Liver (tissue), 9 donors: Measurements from ENCODE around the gene OTOG. TPM values are rescaled to one million over a fixed set of nuclear protein-coding genes. Genes with fewer than 3 reads are reported as not detected.

ENCODE experiments used
- DNase-seq: peaks from one replicate; pipeline ENCODE4 v3.0.0-alpha.2; 2017; ENCODE audit warnings: low spot score
- H3K27ac ChIP-seq, 2 donors: one replicate each; pipeline ENCODE4 v1.7.0; 2013; ENCODE audit warnings: inconsistent platforms in 2 of 2, low read length in 2 of 2, control low read depth in 1 of 2, low read depth in 1 of 2, mild to moderate bottlenecking in 1 of 2
- H3K27me3 ChIP-seq, 4 donors: one replicate each; pipeline versions ENCODE4 v1.6.1 to v1.7.0; 2013; ENCODE audit warnings: low read length in 3 of 4, inconsistent platforms in 1 of 4, mild to moderate bottlenecking in 1 of 4, moderate library complexity in 1 of 4; ENCODE audit not compliant: control insufficient read depth in 4 of 4, insufficient read depth in 4 of 4
- H3K36me3 ChIP-seq, 4 donors: one replicate each; pipeline versions ENCODE4 v1.6.1 to v1.7.0; 2013; ENCODE audit warnings: low read length in 3 of 4, mild to moderate bottlenecking in 3 of 4, low read depth in 1 of 4, moderate library complexity in 1 of 4; ENCODE audit not compliant: control insufficient read depth in 4 of 4, insufficient read depth in 3 of 4
- H3K4me1 ChIP-seq, 4 donors: one replicate each; pipeline versions ENCODE4 v1.6.1 to v1.7.0; 2013; ENCODE audit warnings: low read length in 3 of 4, mild to moderate bottlenecking in 3 of 4, moderate library complexity in 1 of 4; ENCODE audit not compliant: control insufficient read depth in 4 of 4, insufficient read depth in 4 of 4
- H3K4me3 ChIP-seq, 3 donors: one replicate each; pipeline versions ENCODE4 v1.6.1 to v1.7.0; 2013; ENCODE audit warnings: low read length in 3 of 3, control low read depth in 1 of 3, low read depth in 1 of 3, mild to moderate bottlenecking in 1 of 3
- H3K9ac ChIP-seq, 2 donors: one replicate each; pipeline ENCODE4 v1.7.0; 2013; ENCODE audit warnings: low read length in 2 of 2, mild to moderate bottlenecking in 2 of 2, moderate library complexity in 2 of 2, control low read depth in 1 of 2, low read depth in 1 of 2
- H3K9me3 ChIP-seq, 4 donors: one replicate each; pipeline versions ENCODE4 v1.6.1 to v1.7.0; 2013; ENCODE audit warnings: low read length in 3 of 4; ENCODE audit not compliant: control insufficient read depth in 4 of 4
- EGR1 ChIP-seq, 2 donors: IDR thresholded peaks; 2 replicates each; pipeline ENCODE4 v1.6.1; 2016 to 2018; ENCODE audit warnings: antibody characterized with exemption in 2 of 2, low read depth in 2 of 2
- FOXA1 ChIP-seq: IDR thresholded peaks from 2 replicates; pipeline ENCODE4 v1.6.1; 2016; ENCODE audit warnings: antibody characterized with exemption
- RXRA ChIP-seq, 2 donors: IDR thresholded peaks; 2 replicates each; pipeline ENCODE4 v1.6.1; 2017 to 2018; ENCODE audit warnings: antibody characterized with exemption in 2 of 2, mild to moderate bottlenecking in 1 of 2
- SP1 ChIP-seq: IDR thresholded peaks from 2 replicates; pipeline ENCODE4 v1.6.1; 2018; ENCODE audit warnings: antibody characterized with exemption, mild to moderate bottlenecking
- WGBS: extraction: QIAGEN DNeasy Blood & Tissue Kit; methylation state at CpG from one replicate; pipeline ENCODE4 v1.1.7; 2013; 5-methylcytosine and 5-hydroxymethylcytosine counted together
- polyA plus RNA-seq, 2 donors: library from polyadenylated mRNA; stranded (reverse) in 1 of 2; unstranded in 1 of 2; fragments of 200-250 nt in 1 of 2; fragments of >200 nt in 1 of 2; fragmentation: Nextera tagmentation in 1 of 2; extraction: Ambion mirVana in 1 of 2; gene quantifications; one replicate each; pipeline versions ENCODE4 v1.2.1 to v1.2.3, GENCODE V29; 2013 to 2015
- total RNA-seq, 2 donors: library from RNA; depleted of rRNA; stranded (reverse); fragments of >200 nt; gene quantifications; one replicate each; pipeline ENCODE4 v1.2.3, GENCODE V29; 2014
- TF ChIP-seq, protein P1 (sequence below): IDR thresholded peaks from 2 replicates; pipeline ENCODE4 v1.6.1; 2016; ENCODE audit warnings: antibody characterized with exemption
- TF ChIP-seq, protein P2 (sequence below): IDR thresholded peaks from 2 replicates; pipeline ENCODE4 v1.6.1; 2016; ENCODE audit warnings: antibody characterized with exemption
- TF ChIP-seq, protein P3 (sequence below): fragments of 150-350 bp; IDR thresholded peaks from 2 replicates; pipeline ENCODE4 v1.5.1; 2017; ENCODE audit warnings: improper control_type of control experiment, low read depth, low read length; ENCODE audit not compliant: missing input control
- TF ChIP-seq, protein P4 (sequence below): IDR thresholded peaks from 2 replicates; pipeline ENCODE4 v1.6.1; 2016; ENCODE audit warnings: antibody characterized with exemption
- TF ChIP-seq, protein P5 (sequence below): IDR thresholded peaks from 2 replicates; pipeline ENCODE4 v1.6.1; 2016; ENCODE audit warnings: antibody characterized with exemption, mild to moderate bottlenecking
- donor health status: healthy.
- donor health status: healthy.
- donor health status: healthy.
- donor health status: healthy.
- donor health status: healthy.

OTOG gene
- total and polyA plus RNA-seq, 4 donors: not detected

DNA sequence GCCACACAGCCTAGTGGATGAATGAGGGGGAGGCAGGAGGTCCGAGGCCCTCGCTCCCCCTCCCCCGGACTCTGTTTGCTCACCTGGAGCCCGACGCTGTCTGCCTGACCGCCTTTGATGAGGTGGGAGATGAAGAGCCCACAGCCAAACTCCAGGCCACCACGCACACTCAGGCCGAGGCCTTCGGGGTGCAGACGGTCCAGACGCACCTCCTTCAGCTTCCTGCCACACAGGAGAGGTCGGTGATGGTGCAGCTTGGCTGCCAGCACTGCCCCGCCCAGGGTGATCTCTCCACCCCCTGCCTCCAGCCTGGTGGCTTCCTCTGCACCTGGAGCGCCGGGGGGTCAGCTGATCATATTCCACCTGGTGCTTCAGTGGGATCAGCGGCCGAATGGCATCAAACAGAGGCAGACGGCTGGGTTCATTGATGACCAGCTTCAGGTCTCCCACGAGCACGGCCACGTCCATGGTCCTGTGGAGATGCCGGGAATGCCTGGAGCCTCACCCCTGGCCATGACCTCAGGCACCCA lies 15.9 kb upstream of the OTOG start:
- no peak for DNase-seq
- H3K9me3 ChIP-seq: no peaks in the 10 kb centered on the region
- H3K36me3 ChIP-seq: no peaks in the 10 kb centered on the region
- no peak for TF ChIP-seq EGR1 (IDR thresholded peaks at IDR 0.05; ENCODE audit: low read depth in 2 of 2)
- TF ChIP-seq RXRA (IDR thresholded peaks at IDR 0.05): no peak
- TF ChIP-seq, protein P1, sequence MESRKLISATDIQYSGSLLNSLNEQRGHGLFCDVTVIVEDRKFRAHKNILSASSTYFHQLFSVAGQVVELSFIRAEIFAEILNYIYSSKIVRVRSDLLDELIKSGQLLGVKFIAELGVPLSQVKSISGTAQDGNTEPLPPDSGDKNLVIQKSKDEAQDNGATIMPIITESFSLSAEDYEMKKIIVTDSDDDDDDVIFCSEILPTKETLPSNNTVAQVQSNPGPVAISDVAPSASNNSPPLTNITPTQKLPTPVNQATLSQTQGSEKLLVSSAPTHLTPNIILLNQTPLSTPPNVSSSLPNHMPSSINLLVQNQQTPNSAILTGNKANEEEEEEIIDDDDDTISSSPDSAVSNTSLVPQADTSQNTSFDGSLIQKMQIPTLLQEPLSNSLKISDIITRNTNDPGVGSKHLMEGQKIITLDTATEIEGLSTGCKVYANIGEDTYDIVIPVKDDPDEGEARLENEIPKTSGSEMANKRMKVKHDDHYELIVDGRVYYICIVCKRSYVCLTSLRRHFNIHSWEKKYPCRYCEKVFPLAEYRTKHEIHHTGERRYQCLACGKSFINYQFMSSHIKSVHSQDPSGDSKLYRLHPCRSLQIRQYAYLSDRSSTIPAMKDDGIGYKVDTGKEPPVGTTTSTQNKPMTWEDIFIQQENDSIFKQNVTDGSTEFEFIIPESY: no peak
- TF ChIP-seq, protein P2, sequence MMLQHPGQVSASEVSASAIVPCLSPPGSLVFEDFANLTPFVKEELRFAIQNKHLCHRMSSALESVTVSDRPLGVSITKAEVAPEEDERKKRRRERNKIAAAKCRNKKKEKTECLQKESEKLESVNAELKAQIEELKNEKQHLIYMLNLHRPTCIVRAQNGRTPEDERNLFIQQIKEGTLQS: no peak
- no peak for TF ChIP-seq FOXA1
- TF ChIP-seq, protein P3, sequence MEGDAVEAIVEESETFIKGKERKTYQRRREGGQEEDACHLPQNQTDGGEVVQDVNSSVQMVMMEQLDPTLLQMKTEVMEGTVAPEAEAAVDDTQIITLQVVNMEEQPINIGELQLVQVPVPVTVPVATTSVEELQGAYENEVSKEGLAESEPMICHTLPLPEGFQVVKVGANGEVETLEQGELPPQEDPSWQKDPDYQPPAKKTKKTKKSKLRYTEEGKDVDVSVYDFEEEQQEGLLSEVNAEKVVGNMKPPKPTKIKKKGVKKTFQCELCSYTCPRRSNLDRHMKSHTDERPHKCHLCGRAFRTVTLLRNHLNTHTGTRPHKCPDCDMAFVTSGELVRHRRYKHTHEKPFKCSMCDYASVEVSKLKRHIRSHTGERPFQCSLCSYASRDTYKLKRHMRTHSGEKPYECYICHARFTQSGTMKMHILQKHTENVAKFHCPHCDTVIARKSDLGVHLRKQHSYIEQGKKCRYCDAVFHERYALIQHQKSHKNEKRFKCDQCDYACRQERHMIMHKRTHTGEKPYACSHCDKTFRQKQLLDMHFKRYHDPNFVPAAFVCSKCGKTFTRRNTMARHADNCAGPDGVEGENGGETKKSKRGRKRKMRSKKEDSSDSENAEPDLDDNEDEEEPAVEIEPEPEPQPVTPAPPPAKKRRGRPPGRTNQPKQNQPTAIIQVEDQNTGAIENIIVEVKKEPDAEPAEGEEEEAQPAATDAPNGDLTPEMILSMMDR: no peak
- TF ChIP-seq SP1: no peak
- TF ChIP-seq, protein P4, sequence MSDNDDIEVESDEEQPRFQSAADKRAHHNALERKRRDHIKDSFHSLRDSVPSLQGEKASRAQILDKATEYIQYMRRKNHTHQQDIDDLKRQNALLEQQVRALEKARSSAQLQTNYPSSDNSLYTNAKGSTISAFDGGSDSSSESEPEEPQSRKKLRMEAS: no peak
- no peak overlapping the region for H3K9ac ChIP-seq
- no peak overlapping the region for H3K4me3 ChIP-seq
- H3K27me3 ChIP-seq: no peaks in the 10 kb centered on the region
- H3K4me1 ChIP-seq: no peaks in the 10 kb centered on the region
- H3K27ac ChIP-seq: no peak overlapping the region
- 78% methylated on average over 22 of the region's 22 CpGs for WGBS

DNA sequence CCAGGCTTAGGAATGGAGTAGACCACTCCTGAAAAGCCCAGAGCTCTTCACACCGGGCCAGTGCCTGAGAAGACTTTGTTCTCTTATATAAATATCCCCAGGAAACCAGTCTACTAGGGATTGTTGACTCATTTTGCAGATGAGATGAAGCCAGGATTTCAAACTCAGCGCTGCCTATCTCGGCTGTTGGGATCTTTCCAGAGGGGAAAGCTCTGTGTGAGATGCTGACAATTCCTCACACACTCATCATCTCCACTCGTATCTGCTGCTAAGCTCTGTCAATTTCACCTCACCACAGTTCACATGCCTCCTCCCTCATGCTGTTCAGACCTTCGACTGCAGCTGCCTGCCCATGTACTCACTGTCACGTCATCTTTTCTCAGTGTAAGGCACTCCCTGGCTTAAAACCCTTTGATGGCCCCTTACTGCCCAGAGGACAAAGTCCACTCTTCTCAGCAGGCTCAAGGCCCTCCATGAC lies 15.4 kb upstream of the OTOG start:
- no peak overlapping the region for H3K9ac ChIP-seq
- no peaks in the 10 kb centered on the region for H3K36me3 ChIP-seq
- TF ChIP-seq, protein P1: no peak
- TF ChIP-seq, protein P5, sequence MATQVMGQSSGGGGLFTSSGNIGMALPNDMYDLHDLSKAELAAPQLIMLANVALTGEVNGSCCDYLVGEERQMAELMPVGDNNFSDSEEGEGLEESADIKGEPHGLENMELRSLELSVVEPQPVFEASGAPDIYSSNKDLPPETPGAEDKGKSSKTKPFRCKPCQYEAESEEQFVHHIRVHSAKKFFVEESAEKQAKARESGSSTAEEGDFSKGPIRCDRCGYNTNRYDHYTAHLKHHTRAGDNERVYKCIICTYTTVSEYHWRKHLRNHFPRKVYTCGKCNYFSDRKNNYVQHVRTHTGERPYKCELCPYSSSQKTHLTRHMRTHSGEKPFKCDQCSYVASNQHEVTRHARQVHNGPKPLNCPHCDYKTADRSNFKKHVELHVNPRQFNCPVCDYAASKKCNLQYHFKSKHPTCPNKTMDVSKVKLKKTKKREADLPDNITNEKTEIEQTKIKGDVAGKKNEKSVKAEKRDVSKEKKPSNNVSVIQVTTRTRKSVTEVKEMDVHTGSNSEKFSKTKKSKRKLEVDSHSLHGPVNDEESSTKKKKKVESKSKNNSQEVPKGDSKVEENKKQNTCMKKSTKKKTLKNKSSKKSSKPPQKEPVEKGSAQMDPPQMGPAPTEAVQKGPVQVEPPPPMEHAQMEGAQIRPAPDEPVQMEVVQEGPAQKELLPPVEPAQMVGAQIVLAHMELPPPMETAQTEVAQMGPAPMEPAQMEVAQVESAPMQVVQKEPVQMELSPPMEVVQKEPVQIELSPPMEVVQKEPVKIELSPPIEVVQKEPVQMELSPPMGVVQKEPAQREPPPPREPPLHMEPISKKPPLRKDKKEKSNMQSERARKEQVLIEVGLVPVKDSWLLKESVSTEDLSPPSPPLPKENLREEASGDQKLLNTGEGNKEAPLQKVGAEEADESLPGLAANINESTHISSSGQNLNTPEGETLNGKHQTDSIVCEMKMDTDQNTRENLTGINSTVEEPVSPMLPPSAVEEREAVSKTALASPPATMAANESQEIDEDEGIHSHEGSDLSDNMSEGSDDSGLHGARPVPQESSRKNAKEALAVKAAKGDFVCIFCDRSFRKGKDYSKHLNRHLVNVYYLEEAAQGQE: no peak
- H3K27ac ChIP-seq: no peak overlapping the region
- no peaks in the 10 kb centered on the region for H3K27me3 ChIP-seq
- H3K9me3 ChIP-seq: no peaks in the 10 kb centered on the region
- WGBS: 50% methylated on average over 6 of the region's 6 CpGs
- no peak for DNase-seq
- H3K4me1 ChIP-seq: no peaks in the 10 kb centered on the region
- H3K4me3 ChIP-seq: no peak overlapping the region
